22Rv1 (cell line): ENCODE data around the gene MALRD1.

Experiments
- H3K27ac ChIP-seq: fragments of 450-650 bp; 2 replicates; pipeline ENCODE4 v1.5.1; 2017
- ZFX ChIP-seq: fragments of 450-650 bp; IDR thresholded peaks from 2 replicates; pipeline ENCODE4 v1.6.1; 2017; ENCODE audit warnings: antibody characterized with exemption, borderline replicate concordance
- TF ChIP-seq, protein P1 (sequence below): fragments of 450-650 bp; IDR thresholded peaks from 2 replicates; pipeline ENCODE4 v1.5.1; 2017; ENCODE audit warnings: mild to moderate bottlenecking

The MALRD1 gene

GRCh38 chr10:19572056-19572455 is 523.5 kb downstream of the MALRD1 start:
- TF ChIP-seq, protein P1, sequence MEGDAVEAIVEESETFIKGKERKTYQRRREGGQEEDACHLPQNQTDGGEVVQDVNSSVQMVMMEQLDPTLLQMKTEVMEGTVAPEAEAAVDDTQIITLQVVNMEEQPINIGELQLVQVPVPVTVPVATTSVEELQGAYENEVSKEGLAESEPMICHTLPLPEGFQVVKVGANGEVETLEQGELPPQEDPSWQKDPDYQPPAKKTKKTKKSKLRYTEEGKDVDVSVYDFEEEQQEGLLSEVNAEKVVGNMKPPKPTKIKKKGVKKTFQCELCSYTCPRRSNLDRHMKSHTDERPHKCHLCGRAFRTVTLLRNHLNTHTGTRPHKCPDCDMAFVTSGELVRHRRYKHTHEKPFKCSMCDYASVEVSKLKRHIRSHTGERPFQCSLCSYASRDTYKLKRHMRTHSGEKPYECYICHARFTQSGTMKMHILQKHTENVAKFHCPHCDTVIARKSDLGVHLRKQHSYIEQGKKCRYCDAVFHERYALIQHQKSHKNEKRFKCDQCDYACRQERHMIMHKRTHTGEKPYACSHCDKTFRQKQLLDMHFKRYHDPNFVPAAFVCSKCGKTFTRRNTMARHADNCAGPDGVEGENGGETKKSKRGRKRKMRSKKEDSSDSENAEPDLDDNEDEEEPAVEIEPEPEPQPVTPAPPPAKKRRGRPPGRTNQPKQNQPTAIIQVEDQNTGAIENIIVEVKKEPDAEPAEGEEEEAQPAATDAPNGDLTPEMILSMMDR: no peak
- no peak for TF ChIP-seq ZFX

DNA sequence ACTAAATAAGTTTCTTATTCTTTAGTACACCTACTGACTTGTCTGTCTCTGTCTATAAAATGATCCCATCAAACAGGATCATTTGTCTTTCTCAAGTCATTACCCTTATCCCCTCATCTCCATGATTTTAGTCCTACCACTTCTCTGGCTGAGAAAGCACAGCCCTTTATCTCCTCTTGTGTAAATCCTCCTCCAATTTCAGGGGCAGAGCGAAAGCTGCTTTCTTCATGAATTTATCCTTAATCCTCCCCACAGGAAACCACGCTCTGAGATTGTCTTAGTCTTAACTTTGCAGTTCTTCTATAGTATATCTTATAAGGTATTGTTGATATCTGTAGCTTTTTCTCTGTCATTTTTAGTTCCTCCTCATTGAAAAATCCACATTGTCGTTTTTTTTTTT is 528.0 kb downstream of the MALRD1 start:
- no peak overlapping the region for H3K27ac ChIP-seq
- TF ChIP-seq, protein P1: no peak
- no peak for TF ChIP-seq ZFX

More at GRCh38 chr10:19572056-19572455, 523.5 kb downstream of the MALRD1 start:
- no peak overlapping the region for H3K27ac ChIP-seq

GRCh38 chr10:19577381-19577780 is 528.8 kb downstream of the MALRD1 start:
- no peak for TF ChIP-seq ZFX
- TF ChIP-seq, protein P1: no peak
- no peak overlapping the region for H3K27ac ChIP-seq

DNA sequence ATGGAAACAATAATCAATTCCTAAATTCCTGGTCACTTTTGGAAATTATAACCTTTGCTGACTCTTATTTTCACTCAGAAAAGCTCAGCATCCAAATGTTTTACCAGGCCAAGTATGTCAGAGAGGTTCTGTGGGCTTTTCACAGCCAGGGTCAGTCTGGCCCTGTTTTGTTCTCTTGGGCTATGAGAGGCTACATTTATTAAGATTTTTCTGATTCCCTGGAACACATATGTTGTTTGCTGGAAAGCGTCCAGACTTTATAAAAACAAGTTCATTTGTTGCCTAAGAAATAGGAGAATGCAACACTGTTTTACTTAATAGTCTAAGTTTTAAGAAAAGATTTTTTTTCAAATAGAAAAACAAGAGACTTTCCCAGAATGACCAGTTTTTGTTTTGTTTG is 529.2 kb downstream of the MALRD1 start:
- no peak overlapping the region for H3K27ac ChIP-seq
- TF ChIP-seq ZFX: no peak
- TF ChIP-seq, protein P1: no peak

DNA sequence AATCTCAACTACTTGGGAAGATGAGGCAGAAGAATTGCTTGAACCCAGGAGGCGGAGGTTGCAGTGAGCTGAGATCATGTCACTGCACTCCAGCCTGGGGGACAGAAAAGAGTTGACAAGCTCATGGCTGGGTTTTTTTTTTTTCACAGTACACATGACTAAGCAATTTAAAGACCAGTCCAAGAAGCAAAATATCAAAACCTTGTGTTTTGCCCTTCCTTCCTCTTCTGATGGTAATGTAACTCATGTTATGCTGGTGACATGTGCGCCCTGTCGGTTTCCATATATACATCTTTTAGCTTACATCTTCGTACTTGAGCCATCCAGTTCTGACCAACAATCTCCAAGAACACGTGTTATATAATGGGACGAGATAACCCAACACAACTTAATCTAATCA is 530.0 kb downstream of the MALRD1 start:
- TF ChIP-seq, protein P1: no peak
- no peak for TF ChIP-seq ZFX
- H3K27ac ChIP-seq: no peak overlapping the region

GRCh38 chr10:19579761-19580545 is 531.4 kb downstream of the MALRD1 start:
- no peak for TF ChIP-seq ZFX
- TF ChIP-seq, protein P1: no peak

DNA sequence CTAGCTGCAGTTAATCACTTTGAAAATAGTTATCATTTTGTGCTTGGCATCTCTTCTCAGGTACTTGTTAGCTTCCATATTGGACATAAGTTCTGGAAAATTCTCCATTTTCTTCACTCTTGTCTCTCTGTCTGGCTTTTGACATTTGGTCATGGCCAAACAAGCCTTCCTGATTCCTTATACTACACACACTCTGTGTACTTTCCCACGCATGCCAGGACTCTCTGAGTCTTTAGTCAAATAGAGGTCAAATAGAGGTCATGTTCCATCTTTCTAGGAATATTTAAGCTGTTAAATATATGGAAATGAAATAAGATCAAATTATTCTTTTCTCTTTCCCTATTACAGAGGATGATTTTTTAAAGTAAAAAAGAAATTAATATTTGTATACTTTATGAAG is 532.1 kb downstream of the MALRD1 start:
- TF ChIP-seq, protein P1: no peak
- no peak for TF ChIP-seq ZFX

More at GRCh38 chr10:19579761-19580545, 531.4 kb downstream of the MALRD1 start:
- H3K27ac ChIP-seq: no peak overlapping the region

More for the DNA sequence above, 532.1 kb downstream of the MALRD1 start:
- H3K27ac ChIP-seq: no peak overlapping the region
